Activated CD4-positive, alpha-beta T cell treated with anti-CD3 and anti-CD28 coated beads, Interleukin-2, amount 10 ng/mL, durations not matched to agents 24 days and 14 days (primary cell): Measurements from ENCODE around the gene CHD6. TPM values are rescaled to one million over a fixed set of nuclear protein-coding genes. Genes with fewer than 3 reads are reported as not detected.
A peak's percentile ranks its signal among the peaks of the same experiment; 100 is the strongest.

ENCODE experiments used
- DNase-seq: peaks from one replicate; pipeline ENCODE4 v3.0.0; 2022
- H3K27ac Mint-ChIP-seq: one replicate; pipeline ENCODE4 v1.8.0; 2022; ENCODE audit warnings: mild to moderate bottlenecking, mixed read lengths
- H3K27me3 Mint-ChIP-seq: one replicate; pipeline ENCODE4 v1.8.0; 2022; ENCODE audit warnings: mixed read lengths
- H3K36me3 Mint-ChIP-seq: one replicate; pipeline ENCODE4 v1.8.0; 2022; ENCODE audit warnings: low read depth, mild to moderate bottlenecking, mixed read lengths
- H3K4me1 Mint-ChIP-seq: one replicate; pipeline ENCODE4 v1.8.0; 2021; ENCODE audit warnings: mixed read lengths
- H3K4me3 Mint-ChIP-seq: one replicate; pipeline ENCODE4 v1.8.0; 2022; ENCODE audit warnings: mild to moderate bottlenecking, moderate library complexity, mixed read lengths
- H3K9me3 Mint-ChIP-seq: one replicate; pipeline ENCODE4 v1.8.0; 2021; ENCODE audit warnings: mixed read lengths
- intact Hi-C: fragments of 100-400 bp; cut with micrococcal nuclease; formaldehyde crosslinking; loops from one replicate; pipeline ENCODE4 v1.15.1; 2023
- total RNA-seq: library from RNA; stranded (reverse); gene quantifications from 2 replicates; pipeline ENCODE4 v1.2.3, GENCODE V29; 2022

Gene CHD6
- total RNA-seq, 1 donor from 2014 or later = 31.8 TPM

DNA sequence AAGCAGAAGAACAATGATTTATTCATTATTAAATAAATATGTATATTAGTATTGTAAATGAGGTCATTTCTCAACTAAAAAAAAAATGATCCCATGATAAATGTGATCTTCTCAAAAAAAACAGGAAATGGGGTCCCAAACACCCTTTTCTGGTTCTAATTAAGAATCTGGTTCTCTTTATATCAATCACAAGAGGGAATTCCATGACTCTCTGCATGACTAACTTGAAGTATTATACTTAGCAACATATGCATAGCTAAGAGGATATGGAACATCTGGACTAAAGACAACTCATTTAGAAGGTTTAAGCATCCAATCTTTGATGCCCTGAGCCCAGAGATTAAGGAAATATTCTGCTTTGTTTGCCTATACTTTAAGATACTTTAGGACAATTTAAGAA is 161.8 kb downstream of the CHD6 start:
- no peaks in the 10 kb centered on the region for H3K27me3 Mint-ChIP-seq
- H3K4me3 Mint-ChIP-seq = no peak overlapping the region
- H3K4me1 Mint-ChIP-seq = peaks cover 1% of the 10 kb centered on the region
- H3K27ac Mint-ChIP-seq = no peak overlapping the region
- H3K36me3 Mint-ChIP-seq = peaks cover 64% of the 10 kb centered on the region
- no peak for DNase-seq
- H3K9me3 Mint-ChIP-seq = peaks cover 5% of the 10 kb centered on the region
- intact Hi-C loops = no loop called here

DNA sequence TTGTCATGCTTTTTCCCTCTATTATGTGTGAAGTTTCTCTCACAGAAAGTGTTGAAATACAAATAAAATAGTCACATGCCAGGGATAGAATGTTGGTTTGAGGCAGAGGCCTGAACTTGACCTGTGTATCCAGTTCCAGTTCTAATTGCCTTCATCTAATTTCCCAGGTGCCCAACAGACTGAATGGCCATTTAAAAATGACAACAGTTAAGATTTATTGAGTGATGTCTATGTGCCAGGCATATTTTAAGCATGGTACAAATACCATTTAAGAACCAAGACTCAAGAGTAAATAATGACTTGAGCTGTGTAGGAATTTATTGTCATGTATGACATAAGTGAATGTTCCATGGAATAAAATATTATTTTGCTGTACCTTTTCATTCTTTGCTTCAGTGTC is 163.9 kb downstream of the CHD6 start:
- intact Hi-C loops = no loop called here
- H3K4me3 Mint-ChIP-seq = no peak overlapping the region
- no peak for DNase-seq
- H3K9me3 Mint-ChIP-seq = no peaks in the 10 kb centered on the region
- H3K27ac Mint-ChIP-seq = no peak overlapping the region
- peaks cover 1% of the 10 kb centered on the region for H3K4me1 Mint-ChIP-seq
- H3K27me3 Mint-ChIP-seq = no peaks in the 10 kb centered on the region
- H3K36me3 Mint-ChIP-seq = peaks cover 64% of the 10 kb centered on the region

DNA sequence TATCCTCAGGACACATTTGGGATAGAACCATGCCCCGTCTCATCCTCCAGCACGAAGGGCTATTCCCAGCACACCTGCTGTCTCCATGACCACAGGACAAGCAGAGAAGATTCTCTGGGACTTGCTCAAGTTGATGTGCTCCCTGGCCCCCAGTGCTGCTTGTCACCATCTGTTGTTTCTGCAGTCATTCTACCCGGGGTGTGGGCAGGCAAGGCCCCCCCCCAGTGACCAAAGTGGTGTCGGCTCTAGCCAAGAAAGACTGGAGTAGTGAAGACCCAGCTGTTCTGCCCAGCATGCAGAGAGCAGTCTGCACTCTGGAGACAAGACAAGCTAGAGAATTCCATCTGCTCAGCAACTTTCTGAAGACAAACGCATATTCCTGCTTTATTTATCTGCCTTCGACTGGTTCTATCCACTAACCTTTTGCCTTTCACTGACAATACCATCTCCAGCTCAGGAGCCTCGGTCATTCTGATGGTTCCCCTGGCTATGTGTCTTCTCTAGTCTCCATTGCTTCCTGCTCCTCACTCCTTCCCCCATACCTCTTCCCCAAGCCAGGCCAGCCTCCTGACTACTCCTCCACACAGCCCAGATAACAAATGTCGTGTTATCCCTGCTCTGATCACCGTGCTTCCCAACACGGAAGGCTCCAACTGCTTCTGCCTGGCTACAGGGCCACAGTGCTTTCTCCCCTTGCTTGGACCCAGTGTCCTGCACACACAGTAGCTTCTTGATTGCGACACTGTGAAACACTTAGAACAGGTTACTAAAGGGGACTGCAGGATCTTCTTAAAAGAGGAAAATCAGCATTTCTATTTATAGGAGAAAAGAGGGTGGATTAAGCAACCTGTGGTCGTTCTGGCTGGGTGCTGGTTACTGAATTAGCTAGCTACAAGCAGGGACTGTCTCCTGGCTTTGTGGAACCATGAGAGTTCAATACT is 164.9 kb downstream of the CHD6 start:
- intact Hi-C loops = no loop called here

DNA sequence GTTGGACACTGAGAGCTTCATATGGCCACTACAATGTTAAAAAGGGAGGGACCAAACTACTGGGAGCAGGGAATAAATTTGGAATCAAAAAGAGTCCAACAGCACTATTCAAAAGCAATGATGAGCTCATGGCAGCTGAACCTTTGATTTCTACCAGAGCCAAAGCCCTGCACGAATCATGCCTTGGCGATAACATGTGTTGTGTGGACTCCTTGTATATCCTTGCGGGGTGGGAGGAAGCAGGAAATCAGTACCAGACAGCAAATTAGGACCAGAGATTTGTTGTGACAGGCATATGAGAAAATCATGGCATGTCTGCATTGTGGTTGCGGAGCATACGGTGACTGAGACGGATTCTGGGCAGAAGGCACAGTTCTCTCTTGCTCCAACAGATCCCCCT is 166.0 kb downstream of the CHD6 start:
- Mint-ChIP-seq H3K27ac (no peak overlapping the region), H3K4me3 (no peak overlapping the region), H3K36me3 (peaks cover 63% of the 10 kb centered on the region), H3K9me3 (no peaks in the 10 kb centered on the region), H3K4me1 (peaks cover 1% of the 10 kb centered on the region), H3K27me3 (no peaks in the 10 kb centered on the region)
- DNase-seq = no peak
- intact Hi-C loops = no loop called here

More for the DNA sequence above, 164.9 kb downstream of the CHD6 start:
- no peak for DNase-seq
- Mint-ChIP-seq H3K4me3 (no peak overlapping the region), H3K4me1 (peaks cover 1% of the 10 kb centered on the region), H3K36me3 (peaks cover 58% of the 10 kb centered on the region), H3K9me3 (no peaks in the 10 kb centered on the region), H3K27ac (no peak overlapping the region), H3K27me3 (no peaks in the 10 kb centered on the region)

DNA sequence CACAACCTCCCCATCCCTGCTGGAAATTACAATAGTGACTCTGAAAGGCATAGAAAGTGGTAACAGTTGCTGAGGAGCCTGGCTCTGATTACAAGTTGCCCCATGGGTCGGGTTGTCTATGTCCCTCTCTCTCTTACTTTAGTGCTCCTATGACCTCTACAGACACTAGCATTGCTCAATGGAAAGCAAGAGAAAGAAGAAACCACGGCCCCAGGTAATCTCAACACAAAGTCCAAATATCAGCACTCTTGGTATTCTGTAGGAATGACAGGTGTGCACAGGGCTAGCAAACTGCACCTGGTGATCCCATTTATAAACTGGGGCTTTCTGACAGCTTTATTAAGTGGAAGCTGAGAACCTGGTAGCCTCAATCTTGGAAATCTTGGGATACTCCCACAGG is 171.2 kb downstream of the CHD6 start:
- Mint-ChIP-seq H3K4me3 (no peak overlapping the region), H3K27me3 (no peaks in the 10 kb centered on the region), H3K9me3 (peaks cover 4% of the 10 kb centered on the region), H3K36me3 (peaks cover 62% of the 10 kb centered on the region), H3K4me1 (peaks cover 9% of the 10 kb centered on the region), H3K27ac (no peak overlapping the region)
- intact Hi-C loops = loop anchor here (10.0 kb wide), 1 partner anchor 442 kb away; no protein-coding TSS in a partner anchor
- DNase-seq = no peak

DNA sequence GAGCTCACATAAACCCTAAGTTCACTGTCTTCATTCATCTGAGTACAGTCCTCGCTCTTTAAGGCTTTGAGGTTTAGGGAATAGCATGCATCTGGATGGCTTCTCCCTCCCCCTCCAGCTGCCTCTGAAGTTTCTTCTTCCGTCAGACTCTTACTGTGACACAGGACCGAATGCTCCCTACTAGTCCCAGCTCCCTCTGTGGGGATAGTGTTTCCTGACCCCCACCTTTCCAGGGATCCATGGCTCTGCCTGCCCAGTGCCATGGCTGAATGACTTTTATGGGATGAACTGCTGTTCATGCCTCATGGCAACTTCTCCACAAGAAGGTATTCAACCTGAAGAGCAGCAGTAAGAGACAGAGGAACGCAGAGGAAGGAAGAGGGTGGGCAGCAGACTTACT is 171.7 kb downstream of the CHD6 start:
- Mint-ChIP-seq H3K4me1 (peaks cover 14% of the 10 kb centered on the region), H3K9me3 (peaks cover 4% of the 10 kb centered on the region), H3K36me3 (peaks cover 63% of the 10 kb centered on the region), H3K27me3 (no peaks in the 10 kb centered on the region), H3K27ac (no peak overlapping the region), H3K4me3 (no peak overlapping the region)
- intact Hi-C loops = loop anchor here (10.0 kb wide), 1 partner anchor 442 kb away; no protein-coding TSS in a partner anchor
- no peak for DNase-seq

DNA sequence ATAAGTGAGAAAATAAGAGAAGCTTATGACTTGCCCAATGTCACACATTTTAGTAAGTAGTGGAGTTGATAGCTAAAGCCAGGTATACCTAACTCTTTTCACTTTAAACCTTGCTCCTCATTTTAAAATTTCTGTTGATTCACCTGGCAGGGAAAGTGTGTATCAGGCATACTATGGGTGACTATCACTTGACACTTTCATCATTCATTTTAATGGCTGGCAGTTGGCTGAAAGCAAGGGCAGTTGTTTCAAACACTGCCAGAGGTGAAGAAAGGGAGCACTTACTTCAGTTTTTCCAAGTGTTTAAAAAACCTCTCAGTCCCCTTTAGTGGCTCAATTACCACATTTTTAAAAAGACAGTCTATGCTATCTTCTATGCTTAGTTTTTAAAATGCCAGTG is 173.4 kb downstream of the CHD6 start:
- H3K4me1 Mint-ChIP-seq = peaks cover 26% of the 10 kb centered on the region
- no peak overlapping the region for H3K4me3 Mint-ChIP-seq
- H3K27ac Mint-ChIP-seq = no peak overlapping the region
- intact Hi-C loops = loop anchor here (10.0 kb wide), 1 partner anchor 440 kb away; no protein-coding TSS in a partner anchor
- H3K9me3 Mint-ChIP-seq = peaks cover 4% of the 10 kb centered on the region
- H3K36me3 Mint-ChIP-seq = peaks cover 63% of the 10 kb centered on the region
- DNase-seq = no peak
- no peaks in the 10 kb centered on the region for H3K27me3 Mint-ChIP-seq

DNA sequence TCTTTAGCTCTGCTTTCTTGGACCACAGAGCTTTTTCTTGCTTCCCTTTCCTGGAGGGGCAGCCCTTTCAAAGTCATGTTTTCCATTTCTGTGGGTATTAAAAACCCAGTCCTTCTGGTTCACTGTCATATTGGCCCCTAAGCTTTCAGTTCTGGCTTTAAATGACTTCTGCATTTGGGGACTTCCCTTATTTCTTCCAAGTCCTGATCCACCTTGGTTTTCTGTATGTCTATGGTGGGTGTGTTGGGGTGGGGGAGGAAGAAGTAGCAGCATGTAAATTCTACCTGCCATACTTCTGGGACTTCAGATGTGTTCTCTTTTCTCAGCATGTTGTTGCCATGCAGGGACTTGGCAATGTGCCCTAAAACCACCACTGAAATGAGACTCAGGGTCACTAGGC is 174.5 kb downstream of the CHD6 start:
- peaks cover 4% of the 10 kb centered on the region for H3K9me3 Mint-ChIP-seq
- H3K36me3 Mint-ChIP-seq = peaks cover 70% of the 10 kb centered on the region
- peak overlapping the region; percentile 69 for H3K27ac Mint-ChIP-seq
- H3K4me3 Mint-ChIP-seq = peak overlapping the region; percentile 25
- intact Hi-C loops = loop anchor here (1.0 to 10.0 kb wide), 4 partner anchors 11 to 439 kb away; no protein-coding TSS in a partner anchor
- no peak for DNase-seq
- H3K4me1 Mint-ChIP-seq = peaks cover 33% of the 10 kb centered on the region
- H3K27me3 Mint-ChIP-seq = no peaks in the 10 kb centered on the region

DNA sequence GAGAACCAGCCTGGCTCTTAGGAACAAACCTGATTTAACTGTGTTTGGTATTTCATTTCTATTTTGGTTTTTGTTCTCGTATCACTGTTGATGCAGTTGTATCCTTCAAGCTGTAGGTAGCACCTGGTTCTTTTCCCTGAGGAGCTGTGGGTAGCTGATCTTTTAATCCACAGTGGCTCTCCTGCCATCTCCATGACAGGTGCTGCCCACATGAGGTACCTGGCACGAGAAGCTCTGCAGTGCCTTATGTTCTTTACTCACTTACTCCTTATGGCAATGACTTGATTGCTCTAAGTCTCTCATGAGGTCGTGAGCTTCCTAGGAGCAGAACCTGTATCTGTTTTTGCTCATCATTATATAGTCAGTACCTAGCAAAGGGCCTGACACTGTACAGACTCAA is 177.3 kb downstream of the CHD6 start:
- peaks cover 68% of the 10 kb centered on the region for H3K36me3 Mint-ChIP-seq
- peaks cover 54% of the 10 kb centered on the region for H3K4me1 Mint-ChIP-seq
- DNase-seq = no peak
- no peak overlapping the region for H3K4me3 Mint-ChIP-seq
- H3K9me3 Mint-ChIP-seq = peaks cover 4% of the 10 kb centered on the region
- no peaks in the 10 kb centered on the region for H3K27me3 Mint-ChIP-seq
- peak overlapping the region; percentile 49 for H3K27ac Mint-ChIP-seq
- intact Hi-C loops = loop anchor here (10.0 kb wide), 1 partner anchor 436 kb away; no protein-coding TSS in a partner anchor

DNA sequence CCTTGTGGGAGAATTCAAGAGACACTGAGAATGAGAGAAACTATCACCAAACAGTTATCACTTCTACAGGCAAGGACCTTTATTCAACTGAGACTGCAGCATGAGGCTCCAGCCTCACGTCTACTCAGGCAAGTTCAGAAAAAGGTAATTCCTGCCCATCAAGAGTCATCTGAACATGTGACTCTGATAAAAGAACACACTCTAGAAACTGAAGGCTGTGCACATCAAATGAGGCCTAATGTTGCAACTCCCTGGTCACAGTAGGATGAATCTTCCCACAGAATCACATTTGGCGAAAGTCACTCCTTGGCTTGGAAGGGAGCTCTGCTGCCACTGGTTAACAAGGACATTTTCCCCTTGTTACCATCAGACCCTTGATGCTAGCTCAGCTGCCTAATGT is 180.3 kb downstream of the CHD6 start:
- H3K36me3 Mint-ChIP-seq = peaks cover 70% of the 10 kb centered on the region
- H3K27ac Mint-ChIP-seq = no peak overlapping the region
- intact Hi-C loops = no loop called here
- H3K9me3 Mint-ChIP-seq = peaks cover 5% of the 10 kb centered on the region
- DNase-seq = peak; percentile 60
- no peak overlapping the region for H3K4me3 Mint-ChIP-seq
- peaks cover 64% of the 10 kb centered on the region for H3K4me1 Mint-ChIP-seq
- no peaks in the 10 kb centered on the region for H3K27me3 Mint-ChIP-seq

DNA sequence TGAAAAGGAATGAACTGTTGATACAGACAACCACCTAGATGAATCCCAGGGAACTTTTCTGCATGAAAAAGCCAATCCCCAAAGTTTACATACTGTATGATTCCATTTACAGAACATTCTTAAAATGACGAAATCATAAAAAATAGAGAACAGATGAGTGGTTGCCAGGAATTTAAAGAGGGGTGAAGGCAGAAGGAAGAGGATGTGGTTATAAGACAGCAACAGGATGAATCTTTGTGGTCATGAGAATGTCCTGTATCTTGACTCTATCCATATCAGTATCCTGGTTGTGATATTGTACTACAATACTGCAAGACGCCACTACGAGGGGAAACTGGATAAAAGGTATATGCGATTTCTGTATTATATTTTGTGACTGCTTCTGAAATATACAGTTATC is 181.5 kb downstream of the CHD6 start:
- peak overlapping the region; percentile 31 for H3K27ac Mint-ChIP-seq
- intact Hi-C loops = no loop called here
- H3K27me3 Mint-ChIP-seq = no peaks in the 10 kb centered on the region
- peaks cover 67% of the 10 kb centered on the region for H3K4me1 Mint-ChIP-seq
- peak; percentile 71 for DNase-seq
- H3K36me3 Mint-ChIP-seq = peaks cover 67% of the 10 kb centered on the region
- H3K4me3 Mint-ChIP-seq = peak overlapping the region; percentile 11
- peaks cover 5% of the 10 kb centered on the region for H3K9me3 Mint-ChIP-seq

DNA sequence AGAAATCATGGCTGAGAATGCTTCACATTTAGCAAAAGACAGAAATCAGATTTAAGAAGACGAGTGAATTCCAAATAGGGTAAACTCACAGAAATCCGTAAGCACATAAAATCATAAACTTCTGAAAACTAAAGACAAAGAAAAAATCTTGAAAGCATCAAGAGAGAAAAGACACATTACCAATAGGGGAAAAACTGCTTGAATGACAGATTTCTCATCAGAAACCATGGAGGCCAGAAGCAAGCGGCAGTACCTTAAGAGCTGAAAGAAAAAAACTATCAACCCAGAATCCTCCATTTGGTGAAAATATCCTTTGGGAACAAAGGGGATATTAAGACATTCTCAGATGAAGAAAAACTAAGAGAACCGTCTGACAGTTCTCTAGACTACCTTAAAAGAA is 185.0 kb downstream of the CHD6 start:
- peak overlapping the region; percentile 79 for H3K27ac Mint-ChIP-seq
- peaks cover 60% of the 10 kb centered on the region for H3K36me3 Mint-ChIP-seq

DNA sequence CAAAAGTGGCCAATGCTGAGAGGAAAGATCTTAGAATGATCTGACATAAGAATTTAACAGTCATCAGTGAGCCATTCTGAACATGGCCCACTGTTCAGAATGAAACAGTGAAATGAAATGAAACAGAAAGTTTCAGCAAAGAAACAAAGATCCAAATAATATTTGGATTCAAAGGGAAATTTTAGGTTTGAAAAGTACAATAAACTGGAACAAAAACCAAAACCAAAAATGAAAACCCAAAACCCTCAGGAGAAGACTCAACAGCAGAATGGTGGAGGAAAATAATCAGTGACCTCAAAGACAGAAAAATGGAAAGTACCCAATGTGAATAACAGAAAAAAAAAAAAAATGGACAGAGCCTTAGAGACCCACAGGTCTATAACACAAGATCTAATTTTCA is 185.4 kb downstream of the CHD6 start:
- H3K27me3 Mint-ChIP-seq = no peaks in the 10 kb centered on the region

More for the DNA sequence above, 185.0 kb downstream of the CHD6 start:
- DNase-seq = no peak
- Mint-ChIP-seq H3K4me1 (peaks cover 62% of the 10 kb centered on the region), H3K27me3 (no peaks in the 10 kb centered on the region), H3K4me3 (peak overlapping the region; percentile 70), H3K9me3 (peaks cover 10% of the 10 kb centered on the region)
- intact Hi-C loops = loop anchor here (5.0 kb wide), 1 partner anchor 276 kb away; no protein-coding TSS in a partner anchor

DNA sequence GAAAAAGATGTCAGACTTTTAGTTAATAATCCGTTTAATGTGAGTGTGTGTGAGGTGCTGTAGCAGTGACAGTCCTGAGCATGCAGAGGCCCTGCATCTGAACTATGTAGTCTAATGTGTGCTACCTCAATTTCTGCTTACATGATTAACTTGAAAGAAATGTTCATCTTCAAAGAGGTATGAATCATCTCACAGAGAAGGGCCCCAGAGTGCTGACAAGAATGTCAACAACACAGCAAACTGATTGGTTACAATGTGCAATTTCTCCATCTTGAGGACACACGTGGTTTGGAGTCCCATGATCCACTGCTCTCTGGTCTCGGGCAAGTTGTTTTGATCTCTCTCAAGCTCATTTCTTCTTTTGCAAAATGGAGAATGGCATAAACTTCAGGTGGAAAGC is 189.9 kb downstream of the CHD6 start:
- Mint-ChIP-seq H3K36me3 (peaks cover 65% of the 10 kb centered on the region), H3K27ac (peak overlapping the region; percentile 91), H3K4me1 (peaks cover 46% of the 10 kb centered on the region), H3K27me3 (no peaks in the 10 kb centered on the region), H3K4me3 (peak overlapping the region; percentile 64), H3K9me3 (peaks cover 5% of the 10 kb centered on the region)
- DNase-seq = peak; percentile 85
- intact Hi-C loops = loop anchor here (1.0 to 5.0 kb wide), 4 partner anchors 15 to 264 kb away; partner anchors contain the start of gene CHD6

More for the DNA sequence above, 185.4 kb downstream of the CHD6 start:
- Mint-ChIP-seq H3K4me3 (peak overlapping the region; percentile 70), H3K9me3 (peaks cover 10% of the 10 kb centered on the region), H3K36me3 (peaks cover 65% of the 10 kb centered on the region), H3K4me1 (peaks cover 62% of the 10 kb centered on the region), H3K27ac (peak overlapping the region; percentile 79)
- intact Hi-C loops = loop anchor here (1.0 to 5.0 kb wide), 3 partner anchors 11 to 275 kb away; no protein-coding TSS in a partner anchor
- DNase-seq = no peak
